ENCODE results near the gene FANCG. TPM values are rescaled to one million over a fixed set of nuclear protein-coding genes. Genes with fewer than 3 reads are reported as not detected.

Gene FANCG
- total RNA-seq, 3 donors from 2014 or later: 19.0 to 22.7 (median 20.7) TPM

- intact Hi-C loops (cut with DNase I, micrococcal nuclease): no loop called here
- Histone ChIP-seq H3K9me3 (no peaks in the 10 kb centered on the region), H3K36me3 (ENCODE audit: low read depth) (no peaks in the 10 kb centered on the region), H3K4me3 (peak overlapping the region; percentile 100), H3K4me1 (ENCODE audit: low read depth) (peaks cover 20% of the 10 kb centered on the region)
- TF ChIP-seq, protein P1, sequence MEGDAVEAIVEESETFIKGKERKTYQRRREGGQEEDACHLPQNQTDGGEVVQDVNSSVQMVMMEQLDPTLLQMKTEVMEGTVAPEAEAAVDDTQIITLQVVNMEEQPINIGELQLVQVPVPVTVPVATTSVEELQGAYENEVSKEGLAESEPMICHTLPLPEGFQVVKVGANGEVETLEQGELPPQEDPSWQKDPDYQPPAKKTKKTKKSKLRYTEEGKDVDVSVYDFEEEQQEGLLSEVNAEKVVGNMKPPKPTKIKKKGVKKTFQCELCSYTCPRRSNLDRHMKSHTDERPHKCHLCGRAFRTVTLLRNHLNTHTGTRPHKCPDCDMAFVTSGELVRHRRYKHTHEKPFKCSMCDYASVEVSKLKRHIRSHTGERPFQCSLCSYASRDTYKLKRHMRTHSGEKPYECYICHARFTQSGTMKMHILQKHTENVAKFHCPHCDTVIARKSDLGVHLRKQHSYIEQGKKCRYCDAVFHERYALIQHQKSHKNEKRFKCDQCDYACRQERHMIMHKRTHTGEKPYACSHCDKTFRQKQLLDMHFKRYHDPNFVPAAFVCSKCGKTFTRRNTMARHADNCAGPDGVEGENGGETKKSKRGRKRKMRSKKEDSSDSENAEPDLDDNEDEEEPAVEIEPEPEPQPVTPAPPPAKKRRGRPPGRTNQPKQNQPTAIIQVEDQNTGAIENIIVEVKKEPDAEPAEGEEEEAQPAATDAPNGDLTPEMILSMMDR (IDR thresholded peaks at IDR 0.05): no peak
- DNase-seq (no peak), ATAC-seq (no peak)
These were observed 8.6 kb downstream of the FANCG start for GRCh38 chr9:35070823-35071813.

DNA sequence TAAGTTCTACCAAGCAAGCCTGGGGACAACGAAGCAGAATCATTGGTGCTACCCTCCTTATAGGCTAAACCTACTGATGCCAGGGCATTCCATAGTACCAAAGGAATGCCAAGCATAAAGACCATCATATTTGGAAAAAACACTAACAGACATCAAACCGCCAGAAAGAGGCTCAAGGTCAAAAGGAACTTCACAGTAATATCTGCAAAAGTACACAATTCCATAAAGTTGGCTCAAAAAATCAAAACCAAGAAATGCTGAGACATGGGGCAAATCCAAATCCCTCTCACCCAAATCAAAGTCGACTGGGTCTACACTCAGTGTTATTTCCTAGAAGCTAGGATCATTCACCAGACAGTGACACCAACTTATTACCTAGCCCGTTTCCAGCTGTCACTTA, 10.7 kb downstream of the FANCG start:
- Histone ChIP-seq H3K4me1 (ENCODE audit: low read depth) (peaks cover 20% of the 10 kb centered on the region), H3K36me3 (ENCODE audit: low read depth) (peaks cover 8% of the 10 kb centered on the region), H3K9me3 (no peaks in the 10 kb centered on the region), H3K4me3 (no peak overlapping the region)
- no peak for DNase-seq
- ATAC-seq: no peak
- TF ChIP-seq, protein P1 (IDR thresholded peaks at IDR 0.05): no peak
- intact Hi-C loops (cut with DNase I, micrococcal nuclease): no loop called here

DNA sequence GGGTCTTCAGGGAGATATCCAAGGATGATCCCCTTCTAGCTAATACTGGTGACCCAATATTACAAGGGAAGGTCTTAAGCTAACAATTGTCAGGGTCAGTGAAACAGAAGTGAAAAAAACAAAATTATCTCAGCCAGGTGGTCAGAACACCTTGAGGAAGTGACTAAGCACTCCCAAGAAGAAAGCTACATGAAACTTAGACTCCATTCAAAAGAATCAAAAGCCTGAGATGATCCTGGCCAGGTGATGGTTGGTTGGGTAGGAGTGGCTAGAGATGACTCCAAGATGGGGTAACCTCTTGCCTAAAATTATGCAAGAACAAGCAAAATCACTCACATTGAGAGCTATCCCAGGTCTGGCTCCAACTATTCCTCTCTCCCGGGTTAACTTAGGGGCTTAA, 12.7 kb downstream of the FANCG start:
- Histone ChIP-seq H3K4me1 (ENCODE audit: low read depth) (peaks cover 20% of the 10 kb centered on the region), H3K4me3 (no peak overlapping the region), H3K9me3 (no peaks in the 10 kb centered on the region), H3K36me3 (ENCODE audit: low read depth) (peaks cover 27% of the 10 kb centered on the region)
- DNase-seq: no peak
- TF ChIP-seq, protein P1 (IDR thresholded peaks at IDR 0.05): no peak
- no peak for ATAC-seq
- intact Hi-C loops (cut with DNase I, micrococcal nuclease): no loop called here

GRCh38 chr9:35060548-35061207, 19.1 kb downstream of the FANCG start:
- no peak for DNase-seq

GRCh38 chr9:35059438-35059837, 20.3 kb downstream of the FANCG start:
- DNase-seq (no peak), ATAC-seq (no peak)
- no peaks in the 10 kb centered on the region for H3K4me1 ChIP-seq (ENCODE audit: low read depth)
- H3K36me3 ChIP-seq (ENCODE audit: low read depth): peaks cover 71% of the 10 kb centered on the region
- H3K4me3 ChIP-seq: no peak overlapping the region
- intact Hi-C loops (cut with DNase I, micrococcal nuclease): no loop called here
- TF ChIP-seq, protein P1 (IDR thresholded peaks at IDR 0.05): no peak
- H3K9me3 ChIP-seq: no peaks in the 10 kb centered on the region

More at GRCh38 chr9:35060548-35061207, 19.1 kb downstream of the FANCG start:
- TF ChIP-seq, protein P1 (IDR thresholded peaks at IDR 0.05): no peak
- H3K4me3 ChIP-seq: no peak overlapping the region
- intact Hi-C loops (cut with DNase I, micrococcal nuclease): no loop called here
- H3K36me3 ChIP-seq (ENCODE audit: low read depth): peaks cover 73% of the 10 kb centered on the region
- H3K4me1 ChIP-seq (ENCODE audit: low read depth): no peaks in the 10 kb centered on the region
- H3K9me3 ChIP-seq: no peaks in the 10 kb centered on the region
- peak; percentile 41 for ATAC-seq

Measured in mucosa of descending colon (tissue), 3 donors.